ENCODE data around the gene RECQL.

DNA sequence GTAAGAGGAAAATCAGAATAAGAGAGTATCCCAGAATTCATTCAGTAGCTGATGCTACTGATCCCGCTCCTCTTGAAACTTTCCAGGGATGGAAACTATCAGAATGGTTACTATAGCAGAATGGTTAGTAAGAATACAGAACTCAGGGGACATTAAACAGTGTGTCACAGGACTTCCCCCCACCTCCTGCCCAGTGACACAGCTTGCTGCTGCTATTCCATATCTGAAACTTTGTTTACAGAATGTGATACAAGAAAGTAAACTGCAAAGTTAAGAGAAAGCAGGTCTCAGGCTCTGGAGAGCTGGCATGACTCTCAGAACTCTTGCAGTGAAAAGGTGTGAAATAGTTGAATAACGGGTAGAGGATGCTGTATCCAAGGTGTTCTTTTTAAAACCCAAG lies 28.0 kb upstream of the RECQL start:
- TF ChIP-seq, protein P1, sequence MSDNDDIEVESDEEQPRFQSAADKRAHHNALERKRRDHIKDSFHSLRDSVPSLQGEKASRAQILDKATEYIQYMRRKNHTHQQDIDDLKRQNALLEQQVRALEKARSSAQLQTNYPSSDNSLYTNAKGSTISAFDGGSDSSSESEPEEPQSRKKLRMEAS (IDR thresholded peaks at IDR 0.05; ENCODE audit: low read depth): no peak
- TF ChIP-seq FOXJ3 (CRISPR knock-in tag; IDR thresholded peaks at IDR 0.05) (no peak), MXI1 (IDR thresholded peaks at IDR 0.05; ENCODE audit: low read depth, low read length) (no peak), EZH2phosphoT487 (IDR thresholded peaks at IDR 0.05; ENCODE audit: borderline replicate concordance, low read depth) (no peak), NFIC (IDR thresholded peaks at IDR 0.05; ENCODE audit: borderline replicate concordance) (no peak), RAD21 (IDR thresholded peaks at IDR 0.05; ENCODE audit: low read length) (no peak), RFX5 (IDR thresholded peaks at IDR 0.05; ENCODE audit: low read length) (no peak)
- TF ChIP-seq, protein P2, sequence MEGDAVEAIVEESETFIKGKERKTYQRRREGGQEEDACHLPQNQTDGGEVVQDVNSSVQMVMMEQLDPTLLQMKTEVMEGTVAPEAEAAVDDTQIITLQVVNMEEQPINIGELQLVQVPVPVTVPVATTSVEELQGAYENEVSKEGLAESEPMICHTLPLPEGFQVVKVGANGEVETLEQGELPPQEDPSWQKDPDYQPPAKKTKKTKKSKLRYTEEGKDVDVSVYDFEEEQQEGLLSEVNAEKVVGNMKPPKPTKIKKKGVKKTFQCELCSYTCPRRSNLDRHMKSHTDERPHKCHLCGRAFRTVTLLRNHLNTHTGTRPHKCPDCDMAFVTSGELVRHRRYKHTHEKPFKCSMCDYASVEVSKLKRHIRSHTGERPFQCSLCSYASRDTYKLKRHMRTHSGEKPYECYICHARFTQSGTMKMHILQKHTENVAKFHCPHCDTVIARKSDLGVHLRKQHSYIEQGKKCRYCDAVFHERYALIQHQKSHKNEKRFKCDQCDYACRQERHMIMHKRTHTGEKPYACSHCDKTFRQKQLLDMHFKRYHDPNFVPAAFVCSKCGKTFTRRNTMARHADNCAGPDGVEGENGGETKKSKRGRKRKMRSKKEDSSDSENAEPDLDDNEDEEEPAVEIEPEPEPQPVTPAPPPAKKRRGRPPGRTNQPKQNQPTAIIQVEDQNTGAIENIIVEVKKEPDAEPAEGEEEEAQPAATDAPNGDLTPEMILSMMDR (IDR thresholded peaks at IDR 0.05): no peak
- TF ChIP-seq, protein P3, sequence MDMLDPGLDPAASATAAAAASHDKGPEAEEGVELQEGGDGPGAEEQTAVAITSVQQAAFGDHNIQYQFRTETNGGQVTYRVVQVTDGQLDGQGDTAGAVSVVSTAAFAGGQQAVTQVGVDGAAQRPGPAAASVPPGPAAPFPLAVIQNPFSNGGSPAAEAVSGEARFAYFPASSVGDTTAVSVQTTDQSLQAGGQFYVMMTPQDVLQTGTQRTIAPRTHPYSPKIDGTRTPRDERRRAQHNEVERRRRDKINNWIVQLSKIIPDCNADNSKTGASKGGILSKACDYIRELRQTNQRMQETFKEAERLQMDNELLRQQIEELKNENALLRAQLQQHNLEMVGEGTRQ (IDR thresholded peaks at IDR 0.05; ENCODE audit: borderline replicate concordance, low read depth, low read length): no peak
- TF ChIP-seq, protein P4, sequence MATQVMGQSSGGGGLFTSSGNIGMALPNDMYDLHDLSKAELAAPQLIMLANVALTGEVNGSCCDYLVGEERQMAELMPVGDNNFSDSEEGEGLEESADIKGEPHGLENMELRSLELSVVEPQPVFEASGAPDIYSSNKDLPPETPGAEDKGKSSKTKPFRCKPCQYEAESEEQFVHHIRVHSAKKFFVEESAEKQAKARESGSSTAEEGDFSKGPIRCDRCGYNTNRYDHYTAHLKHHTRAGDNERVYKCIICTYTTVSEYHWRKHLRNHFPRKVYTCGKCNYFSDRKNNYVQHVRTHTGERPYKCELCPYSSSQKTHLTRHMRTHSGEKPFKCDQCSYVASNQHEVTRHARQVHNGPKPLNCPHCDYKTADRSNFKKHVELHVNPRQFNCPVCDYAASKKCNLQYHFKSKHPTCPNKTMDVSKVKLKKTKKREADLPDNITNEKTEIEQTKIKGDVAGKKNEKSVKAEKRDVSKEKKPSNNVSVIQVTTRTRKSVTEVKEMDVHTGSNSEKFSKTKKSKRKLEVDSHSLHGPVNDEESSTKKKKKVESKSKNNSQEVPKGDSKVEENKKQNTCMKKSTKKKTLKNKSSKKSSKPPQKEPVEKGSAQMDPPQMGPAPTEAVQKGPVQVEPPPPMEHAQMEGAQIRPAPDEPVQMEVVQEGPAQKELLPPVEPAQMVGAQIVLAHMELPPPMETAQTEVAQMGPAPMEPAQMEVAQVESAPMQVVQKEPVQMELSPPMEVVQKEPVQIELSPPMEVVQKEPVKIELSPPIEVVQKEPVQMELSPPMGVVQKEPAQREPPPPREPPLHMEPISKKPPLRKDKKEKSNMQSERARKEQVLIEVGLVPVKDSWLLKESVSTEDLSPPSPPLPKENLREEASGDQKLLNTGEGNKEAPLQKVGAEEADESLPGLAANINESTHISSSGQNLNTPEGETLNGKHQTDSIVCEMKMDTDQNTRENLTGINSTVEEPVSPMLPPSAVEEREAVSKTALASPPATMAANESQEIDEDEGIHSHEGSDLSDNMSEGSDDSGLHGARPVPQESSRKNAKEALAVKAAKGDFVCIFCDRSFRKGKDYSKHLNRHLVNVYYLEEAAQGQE (IDR thresholded peaks at IDR 0.05; ENCODE audit: low read depth, low read length): no peak

Measured in SK-N-SH (cell line).